HL-60 (cell line): ENCODE results near the gene MNS1.
"Not testable (repeated sequence)": the region's sequence is repeated elsewhere in the genome, so short reads cannot be mapped to it uniquely, and the experiment has no call there.

Source experiments
- DNase-seq, 2 experiments: peaks; one replicate each; pipeline ENCODE4 v3.0.0-alpha.2; 2010 to 2020; ENCODE audit warnings: low read depth in 1 of 2, low spot score in 1 of 2
- H3K27ac ChIP-seq: fragments of 250-450 bp; sonication (Bioruptor Pico); replicated peaks from 2 replicates; pipeline ENCODE4 v1.5.1; 2020; ENCODE audit warnings: mild to moderate bottlenecking, moderate library complexity
- H3K27me3 ChIP-seq: fragments of 250-450 bp; sonication (Bioruptor Pico); 2 replicates; pipeline ENCODE4 v1.5.1; 2021; ENCODE audit warnings: mild to moderate bottlenecking, moderate library complexity; ENCODE audit not compliant: insufficient read depth, poor library complexity, severe bottlenecking
- H3K4me3 ChIP-seq: replicated peaks from 2 replicates; pipeline ENCODE4 v1.5.1; 2011; ENCODE audit warnings: mild to moderate bottlenecking, control low read depth, low read length; ENCODE audit not compliant: insufficient read depth
- GABPA ChIP-seq: IDR thresholded peaks from 2 replicates; pipeline ENCODE4 v1.6.1; 2012; ENCODE audit warnings: low read depth
- POLR2AphosphoS5 ChIP-seq: IDR thresholded peaks from 2 replicates; pipeline ENCODE4 v1.6.1; 2012; ENCODE audit warnings: low read depth
- SPI1 ChIP-seq: IDR thresholded peaks from 2 replicates; pipeline ENCODE4 v1.6.1; 2012; ENCODE audit warnings: low read depth, mild to moderate bottlenecking, borderline replicate concordance
- TF ChIP-seq, protein P1 (sequence below): IDR thresholded peaks from one replicate; pipeline ENCODE4 v1.5.1; 2011; ENCODE audit warnings: low read length, control low read depth, inconsistent platforms; ENCODE audit not compliant: insufficient read depth
- TF ChIP-seq, protein P2 (sequence below): IDR thresholded peaks from 2 replicates; pipeline ENCODE4 v1.6.1; 2012; ENCODE audit warnings: low read depth; ENCODE audit not compliant: insufficient replicate concordance

The MNS1 gene

DNA sequence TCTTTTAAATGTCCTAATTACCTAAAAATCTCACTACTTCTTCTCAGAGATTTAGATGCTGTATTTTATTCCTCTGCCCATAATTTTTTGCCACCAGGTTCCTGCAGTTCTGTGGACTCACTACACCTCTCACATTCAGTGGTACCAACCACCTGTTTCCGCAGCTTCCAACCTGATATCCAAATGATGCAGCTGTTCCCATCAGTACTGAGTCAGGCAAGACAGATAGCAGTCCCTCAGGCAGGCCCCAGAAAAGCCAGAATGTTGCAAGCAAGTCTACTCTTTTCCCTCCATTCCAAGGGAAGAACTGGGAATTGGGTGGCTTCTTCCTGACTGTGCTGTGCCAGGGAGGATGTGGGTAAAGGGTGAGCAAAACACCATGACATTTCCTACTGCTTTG lies 39.0 kb downstream of the MNS1 start:
- TF ChIP-seq SPI1: no peak
- no peak for TF ChIP-seq POLR2AphosphoS5
- TF ChIP-seq, protein P1, sequence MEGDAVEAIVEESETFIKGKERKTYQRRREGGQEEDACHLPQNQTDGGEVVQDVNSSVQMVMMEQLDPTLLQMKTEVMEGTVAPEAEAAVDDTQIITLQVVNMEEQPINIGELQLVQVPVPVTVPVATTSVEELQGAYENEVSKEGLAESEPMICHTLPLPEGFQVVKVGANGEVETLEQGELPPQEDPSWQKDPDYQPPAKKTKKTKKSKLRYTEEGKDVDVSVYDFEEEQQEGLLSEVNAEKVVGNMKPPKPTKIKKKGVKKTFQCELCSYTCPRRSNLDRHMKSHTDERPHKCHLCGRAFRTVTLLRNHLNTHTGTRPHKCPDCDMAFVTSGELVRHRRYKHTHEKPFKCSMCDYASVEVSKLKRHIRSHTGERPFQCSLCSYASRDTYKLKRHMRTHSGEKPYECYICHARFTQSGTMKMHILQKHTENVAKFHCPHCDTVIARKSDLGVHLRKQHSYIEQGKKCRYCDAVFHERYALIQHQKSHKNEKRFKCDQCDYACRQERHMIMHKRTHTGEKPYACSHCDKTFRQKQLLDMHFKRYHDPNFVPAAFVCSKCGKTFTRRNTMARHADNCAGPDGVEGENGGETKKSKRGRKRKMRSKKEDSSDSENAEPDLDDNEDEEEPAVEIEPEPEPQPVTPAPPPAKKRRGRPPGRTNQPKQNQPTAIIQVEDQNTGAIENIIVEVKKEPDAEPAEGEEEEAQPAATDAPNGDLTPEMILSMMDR: no peak
- no peak for TF ChIP-seq GABPA
- TF ChIP-seq, protein P2, sequence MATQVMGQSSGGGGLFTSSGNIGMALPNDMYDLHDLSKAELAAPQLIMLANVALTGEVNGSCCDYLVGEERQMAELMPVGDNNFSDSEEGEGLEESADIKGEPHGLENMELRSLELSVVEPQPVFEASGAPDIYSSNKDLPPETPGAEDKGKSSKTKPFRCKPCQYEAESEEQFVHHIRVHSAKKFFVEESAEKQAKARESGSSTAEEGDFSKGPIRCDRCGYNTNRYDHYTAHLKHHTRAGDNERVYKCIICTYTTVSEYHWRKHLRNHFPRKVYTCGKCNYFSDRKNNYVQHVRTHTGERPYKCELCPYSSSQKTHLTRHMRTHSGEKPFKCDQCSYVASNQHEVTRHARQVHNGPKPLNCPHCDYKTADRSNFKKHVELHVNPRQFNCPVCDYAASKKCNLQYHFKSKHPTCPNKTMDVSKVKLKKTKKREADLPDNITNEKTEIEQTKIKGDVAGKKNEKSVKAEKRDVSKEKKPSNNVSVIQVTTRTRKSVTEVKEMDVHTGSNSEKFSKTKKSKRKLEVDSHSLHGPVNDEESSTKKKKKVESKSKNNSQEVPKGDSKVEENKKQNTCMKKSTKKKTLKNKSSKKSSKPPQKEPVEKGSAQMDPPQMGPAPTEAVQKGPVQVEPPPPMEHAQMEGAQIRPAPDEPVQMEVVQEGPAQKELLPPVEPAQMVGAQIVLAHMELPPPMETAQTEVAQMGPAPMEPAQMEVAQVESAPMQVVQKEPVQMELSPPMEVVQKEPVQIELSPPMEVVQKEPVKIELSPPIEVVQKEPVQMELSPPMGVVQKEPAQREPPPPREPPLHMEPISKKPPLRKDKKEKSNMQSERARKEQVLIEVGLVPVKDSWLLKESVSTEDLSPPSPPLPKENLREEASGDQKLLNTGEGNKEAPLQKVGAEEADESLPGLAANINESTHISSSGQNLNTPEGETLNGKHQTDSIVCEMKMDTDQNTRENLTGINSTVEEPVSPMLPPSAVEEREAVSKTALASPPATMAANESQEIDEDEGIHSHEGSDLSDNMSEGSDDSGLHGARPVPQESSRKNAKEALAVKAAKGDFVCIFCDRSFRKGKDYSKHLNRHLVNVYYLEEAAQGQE: no peak
- no peak for DNase-seq
- no peak overlapping the region for H3K4me3 ChIP-seq
- no peaks in the 10 kb centered on the region for H3K27me3 ChIP-seq
- no peak overlapping the region for H3K27ac ChIP-seq

DNA sequence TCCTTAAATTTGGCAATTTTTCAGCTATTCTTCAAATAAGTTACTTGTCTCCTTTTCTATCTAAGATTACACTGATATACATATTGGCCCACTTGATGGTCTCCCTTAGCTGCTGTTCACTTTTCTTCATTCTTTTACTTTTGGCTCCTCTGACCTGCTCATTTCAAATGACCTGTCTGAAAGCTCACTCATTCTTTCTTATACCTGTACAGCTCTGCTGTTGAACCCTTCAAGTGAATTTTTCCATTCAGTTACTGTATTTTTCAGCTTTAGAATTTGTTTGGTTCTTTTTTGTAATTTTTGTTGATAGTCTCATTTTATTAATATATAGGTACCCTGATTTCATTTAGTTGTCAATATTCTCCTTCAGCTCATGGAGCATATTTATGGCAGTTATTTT lies 39.7 kb downstream of the MNS1 start:
- no peak overlapping the region for H3K4me3 ChIP-seq
- DNase-seq: no peak
- no peaks in the 10 kb centered on the region for H3K27me3 ChIP-seq
- TF ChIP-seq, protein P2: no peak
- TF ChIP-seq, protein P1: no peak
- TF ChIP-seq GABPA: no peak
- H3K27ac ChIP-seq: no peak overlapping the region

DNA sequence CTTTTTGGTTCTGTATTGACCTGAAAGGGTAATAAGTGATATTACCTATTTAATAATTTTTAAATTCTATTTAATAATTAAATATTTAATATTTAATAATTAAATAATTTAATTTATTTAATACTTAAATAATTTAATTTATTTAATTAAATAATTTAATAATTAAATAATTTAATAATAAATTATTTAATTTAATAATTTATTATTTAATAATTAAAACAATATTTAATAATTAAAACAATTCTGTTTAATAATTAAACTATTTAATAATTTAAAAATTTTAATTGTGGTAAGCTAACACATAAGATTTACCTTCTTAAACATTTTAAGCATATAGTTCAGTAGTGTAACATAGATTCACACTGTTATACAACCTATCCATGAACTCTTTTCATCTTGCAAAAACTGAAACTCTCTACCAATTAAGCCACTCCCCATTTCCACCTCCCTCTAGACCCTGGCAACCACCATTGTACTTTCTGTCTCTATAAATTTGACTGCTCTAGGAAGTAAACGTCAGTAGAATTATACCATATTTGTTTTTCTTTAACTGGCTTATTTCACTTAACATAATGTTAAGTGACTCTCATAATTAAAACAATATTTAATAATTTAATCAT lies 51.7 kb downstream of the MNS1 start:
- H3K27me3 ChIP-seq, DNase-seq, H3K4me3 ChIP-seq, H3K27ac ChIP-seq: not testable (repeated sequence)

DNA sequence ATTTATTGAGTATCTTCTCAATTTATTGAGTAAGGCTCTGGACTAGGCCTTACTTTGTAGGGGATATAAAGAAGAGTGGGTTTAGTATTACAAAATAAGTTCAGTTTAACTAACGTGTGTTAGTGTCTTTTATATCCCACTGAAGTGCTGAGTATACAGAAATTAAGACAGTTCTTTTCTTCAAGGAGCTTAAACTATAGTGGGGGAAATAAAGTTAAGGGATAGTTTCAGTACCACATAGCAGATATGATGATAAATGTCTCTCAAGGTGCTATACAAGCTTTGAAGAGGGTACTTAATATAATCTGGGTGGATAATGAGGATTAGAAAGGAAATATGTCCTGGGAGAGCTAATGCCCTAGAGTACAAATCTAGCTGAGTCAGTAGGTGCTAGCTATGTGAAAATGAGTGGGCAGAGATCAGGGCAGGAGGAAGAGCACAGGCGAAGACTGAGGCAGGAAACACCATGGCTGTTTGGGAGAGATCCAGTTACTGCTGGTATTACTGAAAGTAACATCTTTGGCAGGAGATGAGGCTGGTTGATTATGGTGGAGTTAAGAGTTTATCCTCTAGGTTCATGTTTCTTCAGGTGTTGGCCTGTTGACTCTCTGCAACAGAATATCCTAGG lies 53.7 kb downstream of the MNS1 start:
- H3K27ac ChIP-seq: no peak overlapping the region
- TF ChIP-seq POLR2AphosphoS5: no peak
- no peak for TF ChIP-seq GABPA
- no peak for TF ChIP-seq SPI1
- no peaks in the 10 kb centered on the region for H3K27me3 ChIP-seq
- no peak overlapping the region for H3K4me3 ChIP-seq
- DNase-seq: no peak

DNA sequence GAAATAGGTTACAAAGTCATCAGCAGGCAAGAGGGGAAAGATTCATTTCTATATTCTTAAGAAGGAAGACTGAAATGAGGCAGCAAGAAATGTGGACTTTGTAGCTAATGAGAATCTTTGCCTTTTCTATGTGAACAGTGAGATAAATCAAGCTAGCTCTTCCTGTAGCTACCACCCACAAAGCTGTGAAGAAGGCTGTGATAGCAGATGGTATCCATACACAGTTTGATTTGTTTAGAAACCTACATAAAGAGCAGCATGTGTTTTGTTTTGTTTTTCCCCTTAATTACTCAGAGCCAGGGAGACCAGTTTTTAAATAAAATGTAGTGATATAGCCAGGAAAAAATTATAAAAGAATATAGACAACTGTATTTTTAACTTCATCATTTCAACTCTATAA lies 54.2 kb downstream of the MNS1 start:
- H3K4me3 ChIP-seq: no peak overlapping the region
- no peak overlapping the region for H3K27ac ChIP-seq
- no peak for DNase-seq
- no peaks in the 10 kb centered on the region for H3K27me3 ChIP-seq
- no peak for TF ChIP-seq SPI1
- TF ChIP-seq GABPA: no peak
- TF ChIP-seq, protein P2: no peak
- TF ChIP-seq, protein P1: no peak
- TF ChIP-seq POLR2AphosphoS5: no peak

DNA sequence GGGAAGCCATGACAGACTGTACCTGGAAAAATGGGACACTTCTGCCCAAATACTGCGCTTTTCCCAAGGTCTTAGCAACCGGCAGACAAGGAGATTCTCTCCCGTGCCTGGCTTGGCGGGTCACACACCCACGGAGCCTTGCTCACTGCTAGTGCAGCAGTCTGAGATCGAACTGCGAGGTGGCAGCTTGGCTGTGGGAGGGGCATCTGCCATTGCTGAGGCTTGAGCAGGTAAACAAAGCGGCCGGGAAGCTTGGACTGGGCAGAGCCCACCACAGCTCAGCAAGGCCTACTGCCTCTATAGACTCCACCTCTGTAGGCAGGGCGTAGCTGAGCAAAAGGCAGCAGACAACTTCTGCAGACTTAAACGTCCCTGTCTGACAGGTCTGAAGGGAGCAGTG lies 65.7 kb downstream of the MNS1 start:
- DNase-seq, H3K27ac ChIP-seq, H3K4me3 ChIP-seq, H3K27me3 ChIP-seq: not testable (repeated sequence)
